Stimulated activated naive B cell treated with anti-CD40 and anti-IgM and Interleukin-4, amounts not matched to agents 10 μg/mL and 1 μg/mL and 100 μg/mL, for 72 hours (primary cell): ENCODE data around the gene BRINP2.

Source experiments
- ATAC-seq, 2 donors: fragments of 150-1000 bp; cut with Tn5 transposase; replicated peaks; 2 replicates each; pipeline ENCODE4 v1.10.0; 2021; ENCODE audit warnings: moderate library complexity in 1 of 2
- DNase-seq: peaks from one replicate; pipeline ENCODE4 v3.0.0; 2021
- H3K27ac Mint-ChIP-seq: one replicate; pipeline ENCODE4 v1.8.0; 2022; ENCODE audit warnings: mild to moderate bottlenecking, mixed read lengths
- H3K27me3 Mint-ChIP-seq, 2 donors: one replicate each; pipeline ENCODE4 v1.8.0; 2022; ENCODE audit warnings: mixed read lengths in 2 of 2
- H3K36me3 Mint-ChIP-seq, 2 donors: one replicate each; pipeline ENCODE4 v1.8.0; 2022; ENCODE audit warnings: mixed read lengths in 2 of 2, mild to moderate bottlenecking in 1 of 2
- H3K4me1 Mint-ChIP-seq, 2 donors: one replicate each; pipeline ENCODE4 v1.8.0; 2022; ENCODE audit warnings: mixed read lengths in 2 of 2, mild to moderate bottlenecking in 1 of 2
- H3K4me3 Mint-ChIP-seq, 2 donors: one replicate each; pipeline ENCODE4 v1.8.0; 2022; ENCODE audit warnings: mild to moderate bottlenecking in 2 of 2, mixed read lengths in 2 of 2, moderate library complexity in 1 of 2
- H3K9me3 Mint-ChIP-seq, 2 donors: one replicate each; pipeline ENCODE4 v1.8.0; 2022; ENCODE audit warnings: mixed read lengths in 2 of 2, mild to moderate bottlenecking in 1 of 2

The BRINP2 gene

GRCh38 chr1:177142010-177142409, 28.7 kb upstream of the BRINP2 start:
- Mint-ChIP-seq H3K4me1 (peaks cover 2 to 18% of the 10 kb centered on the region in 2 donors), H3K36me3 (no peaks in the 10 kb centered on the region), H3K9me3 (no peaks in the 10 kb centered on the region), H3K27me3 (no peaks in the 10 kb centered on the region), H3K4me3 (no peak overlapping the region), H3K27ac (no peak overlapping the region)
- no peak for DNase-seq
- ATAC-seq, result no peak

- Mint-ChIP-seq H3K4me3 (no peak overlapping the region), H3K27me3 (no peaks in the 10 kb centered on the region), H3K4me1 (peaks cover 2 to 18% of the 10 kb centered on the region in 2 donors), H3K36me3 (no peaks in the 10 kb centered on the region), H3K9me3 (no peaks in the 10 kb centered on the region), H3K27ac (no peak overlapping the region)
- ATAC-seq (no peak), DNase-seq (no peak)
These were observed 27.9 kb upstream of the BRINP2 start for GRCh38 chr1:177142791-177143271.

DNA sequence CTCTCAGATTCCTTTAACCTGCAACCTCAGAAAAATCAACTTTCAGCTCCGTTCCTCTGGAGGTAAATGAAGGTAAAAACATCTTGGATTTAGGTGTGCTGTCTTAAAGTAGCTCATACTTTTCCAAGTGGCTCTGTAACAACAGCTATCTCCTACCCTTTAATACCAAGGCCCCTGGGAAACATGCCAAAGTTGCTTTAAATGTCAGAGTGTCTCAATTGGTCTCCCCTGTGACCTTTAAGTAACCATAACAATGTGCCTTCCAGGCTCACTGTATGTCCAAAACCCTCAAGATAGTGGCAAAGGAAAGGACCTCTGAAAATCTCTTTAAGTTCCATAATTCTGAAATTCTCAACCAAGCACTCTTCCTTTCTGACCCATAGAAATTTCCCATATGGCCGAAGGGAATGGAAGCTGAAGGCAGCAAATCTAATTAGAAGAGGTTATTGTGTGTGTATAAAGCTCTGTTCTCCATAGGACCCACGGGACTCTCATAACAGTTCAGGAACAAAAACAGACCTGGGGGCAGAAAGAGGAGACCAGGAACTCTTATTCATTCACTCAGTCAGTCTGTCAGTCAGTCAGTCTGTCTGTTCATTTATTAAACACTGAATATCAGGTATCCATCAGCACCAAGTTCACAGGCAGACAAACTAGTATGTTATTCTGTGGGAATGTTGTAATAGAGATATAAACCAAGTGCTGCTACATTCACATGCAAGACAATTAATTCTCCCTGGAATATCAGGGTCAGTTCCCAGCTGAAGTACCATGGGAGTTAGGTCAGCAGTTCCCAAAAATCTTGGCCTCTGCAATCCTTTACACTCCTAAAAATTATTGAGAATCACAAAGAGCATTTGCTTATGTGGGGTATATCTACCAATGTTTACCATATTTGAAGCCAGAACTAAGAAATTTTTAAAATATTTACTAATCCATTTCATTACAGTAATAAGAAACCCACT, 25.4 kb upstream of the BRINP2 start:
- H3K9me3 Mint-ChIP-seq, result no peaks in the 10 kb centered on the region
- H3K36me3 Mint-ChIP-seq, result no peaks in the 10 kb centered on the region
- H3K4me3 Mint-ChIP-seq, result no peak overlapping the region
- ATAC-seq (no peak), DNase-seq (no peak)
- no peak overlapping the region for H3K27ac Mint-ChIP-seq
- no peaks in the 10 kb centered on the region for H3K27me3 Mint-ChIP-seq
- H3K4me1 Mint-ChIP-seq, result peaks cover 0 to 10% of the 10 kb centered on the region in 2 donors

DNA sequence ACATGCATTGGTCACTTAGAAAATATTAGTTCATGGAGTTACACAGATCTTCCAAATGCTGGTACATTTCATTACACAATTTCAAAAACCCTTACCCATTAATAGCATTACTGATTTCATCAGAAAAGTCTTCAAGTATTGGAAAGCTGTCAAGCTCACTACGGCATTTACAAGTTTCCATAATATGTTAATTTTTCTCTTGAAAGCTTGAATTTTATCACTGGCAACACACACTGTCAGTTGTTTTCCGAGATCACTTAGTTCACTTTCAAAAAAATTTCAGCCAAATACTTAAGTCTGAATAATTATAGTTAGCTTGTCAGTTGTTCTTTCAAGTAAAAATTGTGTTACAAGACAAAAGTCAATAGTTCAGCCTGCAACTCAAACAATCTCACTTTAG, 24.3 kb upstream of the BRINP2 start:
- Mint-ChIP-seq H3K4me3 (no peak overlapping the region), H3K27ac (no peak overlapping the region), H3K9me3 (no peaks in the 10 kb centered on the region), H3K36me3 (no peaks in the 10 kb centered on the region), H3K27me3 (no peaks in the 10 kb centered on the region), H3K4me1 (no peaks in the 10 kb centered on the region)
- no peak for ATAC-seq
- DNase-seq, result no peak

GRCh38 chr1:177162243-177162642, 8.5 kb upstream of the BRINP2 start:
- Mint-ChIP-seq H3K9me3 (peaks cover 0 to under 1% of the 10 kb centered on the region in 2 donors), H3K4me3 (no peak overlapping the region), H3K27ac (no peak overlapping the region), H3K4me1 (peaks cover 5 to 8% of the 10 kb centered on the region in 2 donors), H3K27me3 (peaks cover 32 to 48% of the 10 kb centered on the region in 2 donors), H3K36me3 (peaks cover 4% of the 10 kb centered on the region in 2 donors)
- DNase-seq (no peak), ATAC-seq (no peak)

- H3K36me3 Mint-ChIP-seq, result peaks cover 4% of the 10 kb centered on the region in 2 donors
- DNase-seq (no peak), ATAC-seq (no peak)
- H3K4me3 Mint-ChIP-seq, result peak overlapping the region; percentile 32 to 41
- no peaks in the 10 kb centered on the region for H3K9me3 Mint-ChIP-seq
- H3K4me1 Mint-ChIP-seq, result peaks cover 5 to 8% of the 10 kb centered on the region in 2 donors
- peaks cover 32 to 48% of the 10 kb centered on the region in 2 donors for H3K27me3 Mint-ChIP-seq
- H3K27ac Mint-ChIP-seq, result no peak overlapping the region
These were observed 6.8 kb upstream of the BRINP2 start for GRCh38 chr1:177163844-177164379.

DNA sequence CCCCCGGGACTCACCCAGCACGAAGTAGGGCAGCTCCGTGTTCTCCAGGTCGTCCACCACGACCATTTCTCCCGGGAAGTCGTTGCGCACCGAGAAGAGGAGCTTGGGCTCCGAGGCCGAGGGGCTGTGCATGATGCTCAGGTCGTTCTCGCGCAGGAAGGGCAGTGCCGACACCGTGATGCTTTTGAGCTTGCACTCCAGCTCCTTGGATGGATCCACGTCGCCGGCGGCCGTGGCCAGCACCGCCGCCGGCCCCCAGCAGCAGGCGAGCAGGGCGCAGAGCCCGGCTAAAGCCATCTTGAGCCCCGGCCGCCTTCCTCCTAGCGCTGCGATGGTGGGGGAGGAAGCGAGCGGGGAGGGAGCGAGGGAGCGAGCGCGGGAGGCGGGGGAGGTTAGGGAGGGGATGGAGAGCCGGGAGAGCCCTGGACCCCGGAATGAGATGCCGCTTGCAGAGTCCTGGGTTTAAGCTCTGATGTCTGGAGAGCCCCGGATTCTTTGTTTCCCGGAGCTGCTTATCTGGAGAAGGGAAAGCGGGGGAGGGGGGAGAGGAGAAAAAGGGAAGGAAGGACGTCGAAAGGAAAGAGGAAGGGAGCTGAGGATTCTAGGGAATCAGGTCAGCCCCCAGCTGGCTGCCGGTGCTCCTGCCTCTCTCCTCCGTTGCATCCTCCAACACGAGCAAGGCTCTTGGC, 6.2 kb upstream of the BRINP2 start, which contains the start of gene ASTN1:
Gene ASTN1, minus strand, starts transcription at position 333 of the 689 bp plus-strand sequence. Its CDS starts 36 bp downstream, at position 297.
- H3K4me1 Mint-ChIP-seq, result peaks cover 5 to 8% of the 10 kb centered on the region in 2 donors

DNA sequence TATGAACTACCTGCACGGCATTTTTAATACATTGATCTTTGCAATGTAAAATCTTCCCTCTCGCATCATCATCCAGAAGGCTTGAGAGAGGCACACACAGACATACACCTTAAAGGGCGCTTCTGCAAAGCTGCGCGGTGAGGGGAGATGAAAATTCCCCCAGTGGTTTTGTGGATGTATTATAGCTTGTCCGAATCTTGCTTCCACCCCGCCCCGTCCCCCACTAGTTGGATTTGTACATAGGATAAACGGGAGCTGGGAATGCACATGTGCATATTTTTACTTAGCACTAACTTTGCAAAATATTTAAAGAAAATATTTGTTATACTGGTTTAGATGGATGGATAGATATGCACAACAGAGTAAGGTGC, 5.7 kb upstream of the BRINP2 start:
- H3K9me3 Mint-ChIP-seq, result no peaks in the 10 kb centered on the region
- no peak overlapping the region for H3K27ac Mint-ChIP-seq
- DNase-seq (no peak), ATAC-seq (no peak)
- H3K36me3 Mint-ChIP-seq, result peaks cover 4% of the 10 kb centered on the region in 2 donors
- peaks cover 32 to 48% of the 10 kb centered on the region in 2 donors for H3K27me3 Mint-ChIP-seq
- no peak overlapping the region for H3K4me3 Mint-ChIP-seq
- H3K4me1 Mint-ChIP-seq, result peaks cover 5 to 8% of the 10 kb centered on the region in 2 donors

More for the DNA sequence above, 6.2 kb upstream of the BRINP2 start, which contains the start of gene ASTN1:
- peaks cover 32 to 48% of the 10 kb centered on the region in 2 donors for H3K27me3 Mint-ChIP-seq
- H3K27ac Mint-ChIP-seq, result no peak within 1 kb of the TSS
- H3K36me3 Mint-ChIP-seq, result peaks cover 4% of the 10 kb centered on the region in 2 donors
- no peaks in the 10 kb centered on the region for H3K9me3 Mint-ChIP-seq
- DNase-seq, result no peak
- H3K4me3 Mint-ChIP-seq, result peak within 1 kb of the TSS; percentile 32 to 41
- no peak for ATAC-seq

- H3K9me3 Mint-ChIP-seq, result peaks cover 0 to 4% of the 10 kb centered on the region in 2 donors
- H3K4me3 Mint-ChIP-seq, result no peak overlapping the region
These were observed 872 bp downstream of the BRINP2 start for GRCh38 chr1:177171536-177172123.

GRCh38 chr1:177172272-177172671, 1.5 kb downstream of the BRINP2 start:
- ATAC-seq (no peak), DNase-seq (no peak)
- H3K4me1 Mint-ChIP-seq, result peaks cover 0 to 2% of the 10 kb centered on the region in 2 donors
- no peak overlapping the region for H3K4me3 Mint-ChIP-seq
- peaks cover 0 to 4% of the 10 kb centered on the region in 2 donors for H3K9me3 Mint-ChIP-seq
- peaks cover 12% of the 10 kb centered on the region in 2 donors for H3K27me3 Mint-ChIP-seq
- no peaks in the 10 kb centered on the region for H3K36me3 Mint-ChIP-seq
- H3K27ac Mint-ChIP-seq, result no peak overlapping the region

More at GRCh38 chr1:177171536-177172123, 872 bp downstream of the BRINP2 start:
- DNase-seq (no peak), ATAC-seq (no peak)
- Mint-ChIP-seq H3K4me1 (peaks cover 0 to 2% of the 10 kb centered on the region in 2 donors), H3K36me3 (no peaks in the 10 kb centered on the region), H3K27me3 (peaks cover 9 to 12% of the 10 kb centered on the region in 2 donors), H3K27ac (no peak overlapping the region)

GRCh38 chr1:177172866-177173265, 2.1 kb downstream of the BRINP2 start:
- Mint-ChIP-seq H3K4me1 (peaks cover 0 to 2% of the 10 kb centered on the region in 2 donors), H3K36me3 (no peaks in the 10 kb centered on the region), H3K27me3 (peaks cover 12 to 13% of the 10 kb centered on the region in 2 donors), H3K4me3 (no peak overlapping the region), H3K27ac (no peak overlapping the region), H3K9me3 (peaks cover 0 to 4% of the 10 kb centered on the region in 2 donors)
- no peak for ATAC-seq
- no peak for DNase-seq

GRCh38 chr1:177173976-177174375, 3.2 kb downstream of the BRINP2 start:
- DNase-seq (no peak), ATAC-seq (no peak)
- H3K4me1 Mint-ChIP-seq, result peaks cover 0 to 2% of the 10 kb centered on the region in 2 donors
- H3K36me3 Mint-ChIP-seq, result no peaks in the 10 kb centered on the region
- peaks cover 0 to 4% of the 10 kb centered on the region in 2 donors for H3K9me3 Mint-ChIP-seq
- H3K27ac Mint-ChIP-seq, result no peak overlapping the region
- H3K4me3 Mint-ChIP-seq, result no peak overlapping the region
- peaks cover 12 to 20% of the 10 kb centered on the region in 2 donors for H3K27me3 Mint-ChIP-seq

- ATAC-seq, result no peak
- Mint-ChIP-seq H3K27ac (no peak overlapping the region), H3K36me3 (no peaks in the 10 kb centered on the region), H3K27me3 (peaks cover 17 to 20% of the 10 kb centered on the region in 2 donors), H3K4me1 (peaks cover 0 to 2% of the 10 kb centered on the region in 2 donors), H3K9me3 (peaks cover 0 to 4% of the 10 kb centered on the region in 2 donors), H3K4me3 (no peak overlapping the region)
- DNase-seq, result no peak
These were observed 4.3 kb downstream of the BRINP2 start for GRCh38 chr1:177174921-177175634.
